GM12892 (cell line): ENCODE results near the gene ZEB1.

Experiments
- POLR2AphosphoS5 ChIP-seq: IDR thresholded peaks from 2 replicates; pipeline ENCODE4 v1.6.1; 2011; ENCODE audit warnings: low read depth, low read length, control low read depth
- TAF1 ChIP-seq: IDR thresholded peaks from 2 replicates; pipeline ENCODE4 v1.6.1; 2011; ENCODE audit warnings: low read depth, mild to moderate bottlenecking, control low read depth, low read length, borderline replicate concordance

DNA sequence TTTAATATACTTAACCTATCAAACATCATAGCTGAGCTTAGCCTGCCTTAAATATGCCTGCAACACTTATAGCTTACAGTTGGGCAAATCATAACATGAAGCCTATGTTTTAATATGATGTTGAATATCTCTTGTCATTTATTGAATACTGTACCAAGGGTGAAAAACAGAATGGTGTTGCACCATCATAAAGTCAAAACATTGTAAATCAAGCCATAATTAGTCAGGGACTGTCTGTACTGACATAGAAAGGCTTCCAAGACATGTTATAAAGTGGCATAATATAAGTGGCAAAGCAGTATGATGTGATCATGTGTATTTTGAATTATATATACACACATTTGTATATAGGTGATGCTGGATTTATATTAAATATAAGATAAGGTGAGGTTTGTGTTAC is 140.0 kb downstream of the ZEB1 start:
- TF ChIP-seq TAF1 (no peak), POLR2AphosphoS5 (no peak)
